Liver (tissue), 9 donors: ENCODE results near the gene BTAF1. TPM values are rescaled to one million over a fixed set of nuclear protein-coding genes. Genes with fewer than 3 reads are reported as not detected.

ENCODE experiments used
- DNase-seq: peaks from one replicate; pipeline ENCODE4 v3.0.0-alpha.2; 2017; ENCODE audit warnings: low spot score
- H3K27ac ChIP-seq, 2 donors: one replicate each; pipeline ENCODE4 v1.7.0; 2013; ENCODE audit warnings: inconsistent platforms in 2 of 2, low read length in 2 of 2, control low read depth in 1 of 2, low read depth in 1 of 2, mild to moderate bottlenecking in 1 of 2
- H3K27me3 ChIP-seq, 4 donors: one replicate each; pipeline versions ENCODE4 v1.6.1 to v1.7.0; 2013; ENCODE audit warnings: low read length in 3 of 4, inconsistent platforms in 1 of 4, mild to moderate bottlenecking in 1 of 4, moderate library complexity in 1 of 4; ENCODE audit not compliant: control insufficient read depth in 4 of 4, insufficient read depth in 4 of 4
- H3K36me3 ChIP-seq, 4 donors: one replicate each; pipeline versions ENCODE4 v1.6.1 to v1.7.0; 2013; ENCODE audit warnings: low read length in 3 of 4, mild to moderate bottlenecking in 3 of 4, low read depth in 1 of 4, moderate library complexity in 1 of 4; ENCODE audit not compliant: control insufficient read depth in 4 of 4, insufficient read depth in 3 of 4
- H3K4me1 ChIP-seq, 4 donors: one replicate each; pipeline versions ENCODE4 v1.6.1 to v1.7.0; 2013; ENCODE audit warnings: low read length in 3 of 4, mild to moderate bottlenecking in 3 of 4, moderate library complexity in 1 of 4; ENCODE audit not compliant: control insufficient read depth in 4 of 4, insufficient read depth in 4 of 4
- H3K4me3 ChIP-seq, 3 donors: one replicate each; pipeline versions ENCODE4 v1.6.1 to v1.7.0; 2013; ENCODE audit warnings: low read length in 3 of 3, control low read depth in 1 of 3, low read depth in 1 of 3, mild to moderate bottlenecking in 1 of 3
- H3K9ac ChIP-seq, 2 donors: one replicate each; pipeline ENCODE4 v1.7.0; 2013; ENCODE audit warnings: low read length in 2 of 2, mild to moderate bottlenecking in 2 of 2, moderate library complexity in 2 of 2, control low read depth in 1 of 2, low read depth in 1 of 2
- H3K9me3 ChIP-seq, 4 donors: one replicate each; pipeline versions ENCODE4 v1.6.1 to v1.7.0; 2013; ENCODE audit warnings: low read length in 3 of 4; ENCODE audit not compliant: control insufficient read depth in 4 of 4
- EGR1 ChIP-seq, 2 donors: IDR thresholded peaks; 2 replicates each; pipeline ENCODE4 v1.6.1; 2016 to 2018; ENCODE audit warnings: antibody characterized with exemption in 2 of 2, low read depth in 2 of 2
- FOXA1 ChIP-seq: IDR thresholded peaks from 2 replicates; pipeline ENCODE4 v1.6.1; 2016; ENCODE audit warnings: antibody characterized with exemption
- FOXA2 ChIP-seq: IDR thresholded peaks from 2 replicates; pipeline ENCODE4 v1.6.1; 2016; ENCODE audit warnings: antibody characterized with exemption
- GABPA ChIP-seq, 2 donors: IDR thresholded peaks in 1 of 2; conservative IDR thresholded peaks in 1 of 2; 2 replicates each; pipeline ENCODE4 v1.6.1; 2016; ENCODE audit warnings: antibody characterized with exemption in 2 of 2, mild to moderate bottlenecking in 1 of 2, moderate library complexity in 1 of 2
- HNF4A ChIP-seq, 2 donors: conservative IDR thresholded peaks; 2 replicates each; pipeline ENCODE4 v1.6.1; 2016; ENCODE audit warnings: antibody characterized with exemption in 2 of 2, mild to moderate bottlenecking in 2 of 2
- HNF4G ChIP-seq: IDR thresholded peaks from 2 replicates; pipeline ENCODE4 v1.6.1; 2016; ENCODE audit warnings: antibody characterized with exemption
- JUND ChIP-seq, 2 donors: IDR thresholded peaks; 2 replicates each; pipeline ENCODE4 v1.6.1; 2016; ENCODE audit warnings: antibody characterized with exemption in 2 of 2
- NR2F2 ChIP-seq: IDR thresholded peaks from 2 replicates; pipeline ENCODE4 v1.6.1; 2016; ENCODE audit warnings: antibody characterized with exemption
- RAD21 ChIP-seq, 2 donors: IDR thresholded peaks; 2 replicates each; pipeline ENCODE4 v1.6.1; 2016; ENCODE audit warnings: antibody characterized with exemption in 2 of 2, mild to moderate bottlenecking in 2 of 2
- SP1 ChIP-seq: IDR thresholded peaks from 2 replicates; pipeline ENCODE4 v1.6.1; 2018; ENCODE audit warnings: antibody characterized with exemption, mild to moderate bottlenecking
- YY1 ChIP-seq: IDR thresholded peaks from 2 replicates; pipeline ENCODE4 v1.6.1; 2016; ENCODE audit warnings: antibody characterized with exemption, mild to moderate bottlenecking
- WGBS: extraction: QIAGEN DNeasy Blood & Tissue Kit; methylation state at CpG from one replicate; pipeline ENCODE4 v1.1.7; 2013; 5-methylcytosine and 5-hydroxymethylcytosine counted together
- polyA plus RNA-seq, 2 donors: library from polyadenylated mRNA; stranded (reverse) in 1 of 2; unstranded in 1 of 2; fragments of 200-250 nt in 1 of 2; fragments of >200 nt in 1 of 2; fragmentation: Nextera tagmentation in 1 of 2; extraction: Ambion mirVana in 1 of 2; gene quantifications; one replicate each; pipeline versions ENCODE4 v1.2.1 to v1.2.3, GENCODE V29; 2013 to 2015
- total RNA-seq, 2 donors: library from RNA; depleted of rRNA; stranded (reverse); fragments of >200 nt; gene quantifications; one replicate each; pipeline ENCODE4 v1.2.3, GENCODE V29; 2014
- TF ChIP-seq, protein P1 (sequence below): IDR thresholded peaks from 2 replicates; pipeline ENCODE4 v1.6.1; 2016; ENCODE audit warnings: antibody characterized with exemption
- TF ChIP-seq, protein P2 (sequence below): fragments of 150-350 bp; IDR thresholded peaks from 2 replicates; pipeline ENCODE4 v1.5.1; 2017; ENCODE audit warnings: improper control_type of control experiment, low read depth, low read length; ENCODE audit not compliant: missing input control
- TF ChIP-seq, protein P3 (sequence below): IDR thresholded peaks from 2 replicates; pipeline ENCODE4 v1.6.1; 2016; ENCODE audit warnings: antibody characterized with exemption
- TF ChIP-seq, protein P4 (sequence below): IDR thresholded peaks from 2 replicates; pipeline ENCODE4 v1.6.1; 2016; ENCODE audit warnings: antibody characterized with exemption
- TF ChIP-seq, protein P5 (sequence below): IDR thresholded peaks from 2 replicates; pipeline ENCODE4 v1.6.1; 2016; ENCODE audit warnings: antibody characterized with exemption, mild to moderate bottlenecking
- donor health status: healthy.
- donor health status: healthy.
- donor health status: healthy.
- donor health status: healthy.
- donor health status: healthy.

Gene BTAF1
- total and polyA plus RNA-seq, 4 donors: 5.9 to 49.6 (median 18.0) TPM

DNA sequence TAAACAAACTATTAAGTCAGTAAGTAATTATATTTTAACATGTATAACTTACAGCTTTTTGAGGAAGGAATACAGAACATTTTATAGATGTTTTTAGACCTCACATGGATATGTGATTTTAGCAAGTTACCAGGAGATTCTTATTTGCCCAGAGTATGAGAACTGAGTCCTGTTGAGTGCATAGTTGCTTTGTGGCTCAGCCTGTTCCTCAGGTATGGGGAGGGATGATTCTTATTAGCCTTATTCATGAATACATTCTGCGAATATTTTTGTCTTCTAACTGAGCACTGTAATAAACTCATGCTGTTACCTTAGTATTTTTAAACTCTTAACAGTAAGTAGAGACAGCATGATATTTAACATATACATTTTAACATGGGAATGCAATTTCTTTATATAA is 17.9 kb downstream of the BTAF1 start:
- TF ChIP-seq EGR1 (IDR thresholded peaks at IDR 0.05; ENCODE audit: low read depth in 2 of 2): no peak
- TF ChIP-seq, protein P1, sequence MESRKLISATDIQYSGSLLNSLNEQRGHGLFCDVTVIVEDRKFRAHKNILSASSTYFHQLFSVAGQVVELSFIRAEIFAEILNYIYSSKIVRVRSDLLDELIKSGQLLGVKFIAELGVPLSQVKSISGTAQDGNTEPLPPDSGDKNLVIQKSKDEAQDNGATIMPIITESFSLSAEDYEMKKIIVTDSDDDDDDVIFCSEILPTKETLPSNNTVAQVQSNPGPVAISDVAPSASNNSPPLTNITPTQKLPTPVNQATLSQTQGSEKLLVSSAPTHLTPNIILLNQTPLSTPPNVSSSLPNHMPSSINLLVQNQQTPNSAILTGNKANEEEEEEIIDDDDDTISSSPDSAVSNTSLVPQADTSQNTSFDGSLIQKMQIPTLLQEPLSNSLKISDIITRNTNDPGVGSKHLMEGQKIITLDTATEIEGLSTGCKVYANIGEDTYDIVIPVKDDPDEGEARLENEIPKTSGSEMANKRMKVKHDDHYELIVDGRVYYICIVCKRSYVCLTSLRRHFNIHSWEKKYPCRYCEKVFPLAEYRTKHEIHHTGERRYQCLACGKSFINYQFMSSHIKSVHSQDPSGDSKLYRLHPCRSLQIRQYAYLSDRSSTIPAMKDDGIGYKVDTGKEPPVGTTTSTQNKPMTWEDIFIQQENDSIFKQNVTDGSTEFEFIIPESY: no peak
- TF ChIP-seq HNF4A (conservative IDR thresholded peaks at IDR 0.05): no peak
- TF ChIP-seq FOXA1: no peak
- no peak for TF ChIP-seq NR2F2
- TF ChIP-seq, protein P2, sequence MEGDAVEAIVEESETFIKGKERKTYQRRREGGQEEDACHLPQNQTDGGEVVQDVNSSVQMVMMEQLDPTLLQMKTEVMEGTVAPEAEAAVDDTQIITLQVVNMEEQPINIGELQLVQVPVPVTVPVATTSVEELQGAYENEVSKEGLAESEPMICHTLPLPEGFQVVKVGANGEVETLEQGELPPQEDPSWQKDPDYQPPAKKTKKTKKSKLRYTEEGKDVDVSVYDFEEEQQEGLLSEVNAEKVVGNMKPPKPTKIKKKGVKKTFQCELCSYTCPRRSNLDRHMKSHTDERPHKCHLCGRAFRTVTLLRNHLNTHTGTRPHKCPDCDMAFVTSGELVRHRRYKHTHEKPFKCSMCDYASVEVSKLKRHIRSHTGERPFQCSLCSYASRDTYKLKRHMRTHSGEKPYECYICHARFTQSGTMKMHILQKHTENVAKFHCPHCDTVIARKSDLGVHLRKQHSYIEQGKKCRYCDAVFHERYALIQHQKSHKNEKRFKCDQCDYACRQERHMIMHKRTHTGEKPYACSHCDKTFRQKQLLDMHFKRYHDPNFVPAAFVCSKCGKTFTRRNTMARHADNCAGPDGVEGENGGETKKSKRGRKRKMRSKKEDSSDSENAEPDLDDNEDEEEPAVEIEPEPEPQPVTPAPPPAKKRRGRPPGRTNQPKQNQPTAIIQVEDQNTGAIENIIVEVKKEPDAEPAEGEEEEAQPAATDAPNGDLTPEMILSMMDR: no peak
- no peak for TF ChIP-seq JUND (IDR thresholded peaks at IDR 0.05)
- TF ChIP-seq, protein P3, sequence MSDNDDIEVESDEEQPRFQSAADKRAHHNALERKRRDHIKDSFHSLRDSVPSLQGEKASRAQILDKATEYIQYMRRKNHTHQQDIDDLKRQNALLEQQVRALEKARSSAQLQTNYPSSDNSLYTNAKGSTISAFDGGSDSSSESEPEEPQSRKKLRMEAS: no peak
- TF ChIP-seq FOXA2: no peak
- TF ChIP-seq HNF4G: no peak
- TF ChIP-seq, protein P4, sequence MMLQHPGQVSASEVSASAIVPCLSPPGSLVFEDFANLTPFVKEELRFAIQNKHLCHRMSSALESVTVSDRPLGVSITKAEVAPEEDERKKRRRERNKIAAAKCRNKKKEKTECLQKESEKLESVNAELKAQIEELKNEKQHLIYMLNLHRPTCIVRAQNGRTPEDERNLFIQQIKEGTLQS: no peak
- TF ChIP-seq, protein P5, sequence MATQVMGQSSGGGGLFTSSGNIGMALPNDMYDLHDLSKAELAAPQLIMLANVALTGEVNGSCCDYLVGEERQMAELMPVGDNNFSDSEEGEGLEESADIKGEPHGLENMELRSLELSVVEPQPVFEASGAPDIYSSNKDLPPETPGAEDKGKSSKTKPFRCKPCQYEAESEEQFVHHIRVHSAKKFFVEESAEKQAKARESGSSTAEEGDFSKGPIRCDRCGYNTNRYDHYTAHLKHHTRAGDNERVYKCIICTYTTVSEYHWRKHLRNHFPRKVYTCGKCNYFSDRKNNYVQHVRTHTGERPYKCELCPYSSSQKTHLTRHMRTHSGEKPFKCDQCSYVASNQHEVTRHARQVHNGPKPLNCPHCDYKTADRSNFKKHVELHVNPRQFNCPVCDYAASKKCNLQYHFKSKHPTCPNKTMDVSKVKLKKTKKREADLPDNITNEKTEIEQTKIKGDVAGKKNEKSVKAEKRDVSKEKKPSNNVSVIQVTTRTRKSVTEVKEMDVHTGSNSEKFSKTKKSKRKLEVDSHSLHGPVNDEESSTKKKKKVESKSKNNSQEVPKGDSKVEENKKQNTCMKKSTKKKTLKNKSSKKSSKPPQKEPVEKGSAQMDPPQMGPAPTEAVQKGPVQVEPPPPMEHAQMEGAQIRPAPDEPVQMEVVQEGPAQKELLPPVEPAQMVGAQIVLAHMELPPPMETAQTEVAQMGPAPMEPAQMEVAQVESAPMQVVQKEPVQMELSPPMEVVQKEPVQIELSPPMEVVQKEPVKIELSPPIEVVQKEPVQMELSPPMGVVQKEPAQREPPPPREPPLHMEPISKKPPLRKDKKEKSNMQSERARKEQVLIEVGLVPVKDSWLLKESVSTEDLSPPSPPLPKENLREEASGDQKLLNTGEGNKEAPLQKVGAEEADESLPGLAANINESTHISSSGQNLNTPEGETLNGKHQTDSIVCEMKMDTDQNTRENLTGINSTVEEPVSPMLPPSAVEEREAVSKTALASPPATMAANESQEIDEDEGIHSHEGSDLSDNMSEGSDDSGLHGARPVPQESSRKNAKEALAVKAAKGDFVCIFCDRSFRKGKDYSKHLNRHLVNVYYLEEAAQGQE: no peak
- TF ChIP-seq RAD21 (IDR thresholded peaks at IDR 0.05): no peak
- TF ChIP-seq SP1: no peak
- TF ChIP-seq GABPA (IDR thresholded peaks at IDR 0.05 in 1 of 2, conservative IDR thresholded peaks at IDR 0.05 in 1 of 2): no peak
- no peak for TF ChIP-seq YY1
- 97% methylated on average over 1 of the region's 1 CpG for whole genome bisulfite sequencing
- Histone ChIP-seq H3K9me3 (no peaks in the 10 kb centered on the region), H3K4me1 (no peaks in the 10 kb centered on the region), H3K27me3 (no peaks in the 10 kb centered on the region), H3K4me3 (no peak overlapping the region), H3K27ac (no peak overlapping the region), H3K9ac (no peak overlapping the region), H3K36me3 (peaks cover 2 to 21% (median 15%) of the 10 kb centered on the region in 4 donors)
- no peak for DNase-seq
